ENCODE results near the gene CDH24. TPM values are rescaled to one million over a fixed set of nuclear protein-coding genes. Genes with fewer than 3 reads are reported as not detected.

Gene CDH24
- total and polyA plus RNA-seq, 10 of the 15 experiments (the other 5 are each of a cell fraction or from before 2014, with no cell fraction given) = 0.10 to 1.5 (median 0.45) TPM; not detected in 2

DNA sequence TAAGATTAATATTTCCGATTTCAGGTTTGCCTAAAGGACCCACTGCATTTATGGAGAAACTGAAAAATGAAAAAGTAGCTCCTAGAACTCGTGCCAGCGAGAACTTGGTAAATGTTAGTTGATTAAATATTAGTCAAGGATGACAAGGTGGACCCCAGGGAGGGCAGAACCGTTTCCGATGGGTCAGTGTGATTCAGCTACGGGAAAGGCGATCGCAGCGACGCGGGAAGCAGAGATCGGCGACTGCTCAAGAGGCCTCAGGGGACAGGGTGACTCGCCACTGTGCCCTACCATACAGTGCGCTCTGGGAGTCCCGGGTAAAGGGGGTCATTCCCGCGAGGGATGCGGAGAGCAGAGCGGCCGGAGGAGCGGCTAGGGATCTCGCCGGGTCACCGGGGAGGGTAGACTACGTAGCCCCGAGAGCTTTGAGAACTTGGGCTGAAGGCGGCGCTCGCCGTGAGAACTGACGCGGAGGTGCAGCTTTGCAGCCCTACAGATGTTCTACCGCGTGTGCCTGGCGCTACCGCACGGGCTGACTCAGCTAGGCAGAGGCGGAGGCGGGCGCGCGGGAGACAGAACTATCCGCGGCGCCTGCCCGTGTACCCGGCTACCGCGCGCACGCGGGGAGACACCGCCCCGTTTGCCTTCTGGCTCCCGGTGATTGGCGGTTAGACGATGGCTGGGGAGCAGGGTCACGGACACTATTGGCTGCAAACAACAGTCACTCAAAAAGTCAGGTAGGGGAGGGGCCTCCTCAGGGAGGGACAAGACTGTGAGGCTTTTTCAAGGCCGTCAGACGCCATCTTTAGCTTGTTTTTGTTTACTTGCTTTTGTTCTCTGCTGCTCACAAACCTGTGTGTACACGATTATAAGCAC is 50.5 kb downstream of the CDH24 start (continued):
- TF ChIP-seq, protein P1, sequence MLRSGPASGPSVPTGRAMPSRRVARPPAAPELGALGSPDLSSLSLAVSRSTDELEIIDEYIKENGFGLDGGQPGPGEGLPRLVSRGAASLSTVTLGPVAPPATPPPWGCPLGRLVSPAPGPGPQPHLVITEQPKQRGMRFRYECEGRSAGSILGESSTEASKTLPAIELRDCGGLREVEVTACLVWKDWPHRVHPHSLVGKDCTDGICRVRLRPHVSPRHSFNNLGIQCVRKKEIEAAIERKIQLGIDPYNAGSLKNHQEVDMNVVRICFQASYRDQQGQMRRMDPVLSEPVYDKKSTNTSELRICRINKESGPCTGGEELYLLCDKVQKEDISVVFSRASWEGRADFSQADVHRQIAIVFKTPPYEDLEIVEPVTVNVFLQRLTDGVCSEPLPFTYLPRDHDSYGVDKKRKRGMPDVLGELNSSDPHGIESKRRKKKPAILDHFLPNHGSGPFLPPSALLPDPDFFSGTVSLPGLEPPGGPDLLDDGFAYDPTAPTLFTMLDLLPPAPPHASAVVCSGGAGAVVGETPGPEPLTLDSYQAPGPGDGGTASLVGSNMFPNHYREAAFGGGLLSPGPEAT (IDR thresholded peaks at IDR 0.05; ENCODE audit: low read depth) = peak; percentile 44; the same call in 1 of the 2 replicates
- TF ChIP-seq MYC (IDR thresholded peaks at IDR 0.05; ENCODE audit: insufficient read depth, insufficient read length, insufficient replicate concordance, low read length, severe bottlenecking) (peak; percentile 86), BHLHE40 (IDR thresholded peaks at IDR 0.05; ENCODE audit: borderline replicate concordance in 1 of 2, low read depth in 2 of 2, low read length in 1 of 2) (peak; percentile 84 to 95; a peak in 3 of 4 replicates), RBBP5 (conservative IDR thresholded peaks at IDR 0.05) (no peak), FOS (IDR thresholded peaks at IDR 0.05; ENCODE audit: borderline replicate concordance, extremely low read depth, insufficient read length) (peak; percentile 77), PAX5 (IDR thresholded peaks at IDR 0.05; ENCODE audit: borderline replicate concordance, low read depth, low read length) (peak; percentile 29; the same call in 1 of the 2 replicates), TARDBP (IDR thresholded peaks at IDR 0.05; ENCODE audit: borderline replicate concordance) (peak; percentile 44; the same call in 1 of the 2 replicates), SMAD1 (IDR thresholded peaks at IDR 0.05; ENCODE audit: low read depth, partially characterized antibody) (no peak), ASH2L (IDR thresholded peaks at IDR 0.05; ENCODE audit: borderline replicate concordance, low read depth) (peak; percentile 89; the same call in 1 of the 2 replicates), MXI1 (IDR thresholded peaks at IDR 0.05; ENCODE audit: low read depth, low read length) (peak; percentile 78; the same call in 1 of the 2 replicates), SMAD5 (IDR thresholded peaks at IDR 0.05; ENCODE audit: low read depth) (peak; percentile 78; the same call in 1 of the 2 replicates), TAF1 (IDR thresholded peaks at IDR 0.05; ENCODE audit: borderline replicate concordance, low read depth, low read length) (peak; percentile 79), TCF3 (IDR thresholded peaks at IDR 0.05; ENCODE audit: borderline replicate concordance, insufficient read depth, low read depth, low read length) (0 out of 2 replicates have a peak, but pooled peaks have one; percentile 48), SMARCA5 (IDR thresholded peaks at IDR 0.05) (peak; percentile 91)
- TF ChIP-seq, protein P2, sequence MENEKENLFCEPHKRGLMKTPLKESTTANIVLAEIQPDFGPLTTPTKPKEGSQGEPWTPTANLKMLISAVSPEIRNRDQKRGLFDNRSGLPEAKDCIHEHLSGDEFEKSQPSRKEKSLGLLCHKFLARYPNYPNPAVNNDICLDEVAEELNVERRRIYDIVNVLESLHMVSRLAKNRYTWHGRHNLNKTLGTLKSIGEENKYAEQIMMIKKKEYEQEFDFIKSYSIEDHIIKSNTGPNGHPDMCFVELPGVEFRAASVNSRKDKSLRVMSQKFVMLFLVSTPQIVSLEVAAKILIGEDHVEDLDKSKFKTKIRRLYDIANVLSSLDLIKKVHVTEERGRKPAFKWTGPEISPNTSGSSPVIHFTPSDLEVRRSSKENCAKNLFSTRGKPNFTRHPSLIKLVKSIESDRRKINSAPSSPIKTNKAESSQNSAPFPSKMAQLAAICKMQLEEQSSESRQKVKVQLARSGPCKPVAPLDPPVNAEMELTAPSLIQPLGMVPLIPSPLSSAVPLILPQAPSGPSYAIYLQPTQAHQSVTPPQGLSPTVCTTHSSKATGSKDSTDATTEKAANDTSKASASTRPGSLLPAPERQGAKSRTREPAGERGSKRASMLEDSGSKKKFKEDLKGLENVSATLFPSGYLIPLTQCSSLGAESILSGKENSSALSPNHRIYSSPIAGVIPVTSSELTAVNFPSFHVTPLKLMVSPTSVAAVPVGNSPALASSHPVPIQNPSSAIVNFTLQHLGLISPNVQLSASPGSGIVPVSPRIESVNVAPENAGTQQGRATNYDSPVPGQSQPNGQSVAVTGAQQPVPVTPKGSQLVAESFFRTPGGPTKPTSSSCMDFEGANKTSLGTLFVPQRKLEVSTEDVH (IDR thresholded peaks at IDR 0.05; ENCODE audit: low read depth, partially characterized antibody) = no peak
- TF ChIP-seq, protein P3, sequence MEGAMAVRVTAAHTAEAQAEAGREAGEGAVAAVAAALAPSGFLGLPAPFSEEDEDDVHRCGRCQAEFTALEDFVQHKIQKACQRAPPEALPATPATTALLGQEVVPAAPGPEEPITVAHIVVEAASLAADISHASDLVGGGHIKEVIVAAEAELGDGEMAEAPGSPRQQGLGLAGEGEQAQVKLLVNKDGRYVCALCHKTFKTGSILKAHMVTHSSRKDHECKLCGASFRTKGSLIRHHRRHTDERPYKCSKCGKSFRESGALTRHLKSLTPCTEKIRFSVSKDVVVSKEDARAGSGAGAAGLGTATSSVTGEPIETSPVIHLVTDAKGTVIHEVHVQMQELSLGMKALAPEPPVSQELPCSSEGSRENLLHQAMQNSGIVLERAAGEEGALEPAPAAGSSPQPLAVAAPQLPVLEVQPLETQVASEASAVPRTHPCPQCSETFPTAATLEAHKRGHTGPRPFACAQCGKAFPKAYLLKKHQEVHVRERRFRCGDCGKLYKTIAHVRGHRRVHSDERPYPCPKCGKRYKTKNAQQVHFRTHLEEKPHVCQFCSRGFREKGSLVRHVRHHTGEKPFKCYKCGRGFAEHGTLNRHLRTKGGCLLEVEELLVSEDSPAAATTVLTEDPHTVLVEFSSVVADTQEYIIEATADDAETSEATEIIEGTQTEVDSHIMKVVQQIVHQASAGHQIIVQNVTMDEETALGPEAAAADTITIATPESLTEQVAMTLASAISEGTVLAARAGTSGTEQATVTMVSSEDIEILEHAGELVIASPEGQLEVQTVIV (IDR thresholded peaks at IDR 0.05; ENCODE audit: borderline replicate concordance, partially characterized antibody) = peak; percentile 35
- TF ChIP-seq, protein P4, sequence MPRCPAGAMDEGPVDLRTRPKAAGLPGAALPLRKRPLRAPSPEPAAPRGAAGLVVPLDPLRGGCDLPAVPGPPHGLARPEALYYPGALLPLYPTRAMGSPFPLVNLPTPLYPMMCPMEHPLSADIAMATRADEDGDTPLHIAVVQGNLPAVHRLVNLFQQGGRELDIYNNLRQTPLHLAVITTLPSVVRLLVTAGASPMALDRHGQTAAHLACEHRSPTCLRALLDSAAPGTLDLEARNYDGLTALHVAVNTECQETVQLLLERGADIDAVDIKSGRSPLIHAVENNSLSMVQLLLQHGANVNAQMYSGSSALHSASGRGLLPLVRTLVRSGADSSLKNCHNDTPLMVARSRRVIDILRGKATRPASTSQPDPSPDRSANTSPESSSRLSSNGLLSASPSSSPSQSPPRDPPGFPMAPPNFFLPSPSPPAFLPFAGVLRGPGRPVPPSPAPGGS (IDR thresholded peaks at IDR 0.05; ENCODE audit: borderline replicate concordance, insufficient read depth, low read depth, low read length, poor library complexity, severe bottlenecking) = peak; percentile 17
